GM19328 (cell line): ENCODE results near the gene SMARCAL1.
"Not testable (repeated sequence)": the region's sequence is repeated elsewhere in the genome, so short reads cannot be mapped to it uniquely, and the experiment has no call there.

Source experiments
- ATAC-seq: cut with Tn5 transposase; IDR thresholded peaks from one replicate; pipeline ENCODE4 v1.9.1; 2021; ENCODE audit warnings: mild to moderate bottlenecking, moderate library complexity; ENCODE audit not compliant: unreplicated experiment

The SMARCAL1 gene

GRCh38 chr2:216499641-216500218 is 87.4 kb downstream of the SMARCAL1 start:
- no peak for ATAC-seq

GRCh38 chr2:216500572-216500971 is 88.3 kb downstream of the SMARCAL1 start:
- no peak for ATAC-seq

GRCh38 chr2:216501854-216502253 is 89.6 kb downstream of the SMARCAL1 start:
- ATAC-seq: no peak

- ATAC-seq: no peak
These were observed 90.3 kb downstream of the SMARCAL1 start for GRCh38 chr2:216502381-216503158.

- no peak for ATAC-seq
These were observed 90.9 kb downstream of the SMARCAL1 start for GRCh38 chr2:216503159-216503629.

- ATAC-seq: no peak
These were observed 91.6 kb downstream of the SMARCAL1 start for GRCh38 chr2:216503697-216504375.

GRCh38 chr2:216504376-216504762 is 92.1 kb downstream of the SMARCAL1 start:
- ATAC-seq: no peak

GRCh38 chr2:216505133-216506106 is 93.1 kb downstream of the SMARCAL1 start:
- ATAC-seq: no peak

- no peak for ATAC-seq
These were observed 95.2 kb downstream of the SMARCAL1 start for GRCh38 chr2:216507220-216508160.

- ATAC-seq: no peak
These were observed 95.9 kb downstream of the SMARCAL1 start for GRCh38 chr2:216508229-216508628.

GRCh38 chr2:216516730-216517350 is 104.6 kb downstream of the SMARCAL1 start:
- ATAC-seq: no peak

- ATAC-seq: no peak
These were observed 105.4 kb downstream of the SMARCAL1 start for GRCh38 chr2:216517447-216518225.

- not testable (repeated sequence) for ATAC-seq
These were observed 106.4 kb downstream of the SMARCAL1 start for GRCh38 chr2:216518566-216519119.

- no peak for ATAC-seq
These were observed 107.0 kb downstream of the SMARCAL1 start for GRCh38 chr2:216519154-216519762.

GRCh38 chr2:216520112-216520511 is 107.8 kb downstream of the SMARCAL1 start:
- ATAC-seq: no peak

- ATAC-seq: no peak
These were observed 110.7 kb downstream of the SMARCAL1 start for GRCh38 chr2:216522892-216523502.

GRCh38 chr2:216525972-216526371 is 113.7 kb downstream of the SMARCAL1 start:
- ATAC-seq: no peak
